ENCODE measurements around the gene ALDH1A3.

- TF ChIP-seq EZH2 (IDR thresholded peaks at IDR 0.05; ENCODE audit: borderline replicate concordance, insufficient read depth, low read depth, low read length, poor library complexity, severe bottlenecking) (no peak), CTCF (IDR thresholded peaks at IDR 0.05) (no peak)
Observed at GRCh38 chr15:100947760-100948429, 68.3 kb downstream of the ALDH1A3 start.

Measured in B cell (primary cell).